Endometrial microvascular endothelial cells (primary cell): ENCODE measurements around the gene CYTH4. TPM values are rescaled to one million over a fixed set of nuclear protein-coding genes. Genes with fewer than 3 reads are reported as not detected.

Experiments
- in situ Hi-C: cut with HindIII; loops from 2 replicates; pipeline ENCODE4 v1.10.0; 2017; ENCODE audit warnings: low sequenced_read_pairs, low pct_unique_long_range_greater_than_20kb; ENCODE audit errors: inconsistent ontology term
- total RNA-seq: library from RNA; depleted of rRNA; stranded (reverse); fragments of >200 nt; gene quantifications from one replicate; pipeline ENCODE4 v1.2.3, GENCODE V29; 2015; ENCODE audit errors: inconsistent ontology term

Gene CYTH4
- total RNA-seq, 1 donor from 2014 or later: 0.19 TPM

- in situ Hi-C loops: no loop called here
Measured at GRCh38 chr22:37267135-37267587, 15.1 kb upstream of the CYTH4 start.

- in situ Hi-C loops: no loop called here
Measured at GRCh38 chr22:37267661-37268413, 14.5 kb upstream of the CYTH4 start.

- in situ Hi-C loops: no loop called here
Measured at GRCh38 chr22:37269936-37270678, 12.2 kb upstream of the CYTH4 start.

DNA sequence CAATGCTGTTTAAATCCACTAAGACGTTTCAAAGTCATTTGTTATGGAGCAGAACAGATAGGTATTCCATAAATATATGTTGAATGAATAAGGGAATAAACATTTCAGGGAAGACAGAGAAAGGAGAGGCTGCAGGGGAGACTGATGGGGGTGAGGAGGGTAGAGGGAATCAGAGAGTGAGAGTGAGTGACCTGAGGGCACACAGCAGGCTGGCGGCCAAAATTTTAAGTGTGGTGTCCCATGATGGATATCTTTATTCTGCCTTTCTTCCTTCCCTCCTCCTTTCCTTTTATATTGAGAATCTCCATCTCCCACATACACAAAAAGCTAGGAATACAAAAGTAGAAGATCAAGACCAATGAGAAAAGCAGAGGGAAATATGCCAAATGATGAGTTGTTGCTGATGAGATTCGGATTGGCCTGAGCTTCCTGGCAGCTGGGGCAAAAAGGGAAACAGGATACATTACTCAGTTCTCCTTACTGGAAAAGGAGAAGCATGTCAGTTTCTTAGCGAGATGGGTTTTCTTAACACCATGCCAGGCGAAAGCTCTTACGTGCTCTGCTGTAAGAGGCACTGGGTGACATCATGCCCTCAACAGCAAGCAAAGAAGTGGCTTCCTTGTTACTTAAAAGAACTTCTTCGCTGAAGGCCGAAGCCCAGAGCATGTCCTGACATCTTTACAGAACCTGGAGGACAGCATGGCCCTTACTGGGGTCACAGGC is 11.2 kb upstream of the CYTH4 start:
- in situ Hi-C loops: no loop called here

DNA sequence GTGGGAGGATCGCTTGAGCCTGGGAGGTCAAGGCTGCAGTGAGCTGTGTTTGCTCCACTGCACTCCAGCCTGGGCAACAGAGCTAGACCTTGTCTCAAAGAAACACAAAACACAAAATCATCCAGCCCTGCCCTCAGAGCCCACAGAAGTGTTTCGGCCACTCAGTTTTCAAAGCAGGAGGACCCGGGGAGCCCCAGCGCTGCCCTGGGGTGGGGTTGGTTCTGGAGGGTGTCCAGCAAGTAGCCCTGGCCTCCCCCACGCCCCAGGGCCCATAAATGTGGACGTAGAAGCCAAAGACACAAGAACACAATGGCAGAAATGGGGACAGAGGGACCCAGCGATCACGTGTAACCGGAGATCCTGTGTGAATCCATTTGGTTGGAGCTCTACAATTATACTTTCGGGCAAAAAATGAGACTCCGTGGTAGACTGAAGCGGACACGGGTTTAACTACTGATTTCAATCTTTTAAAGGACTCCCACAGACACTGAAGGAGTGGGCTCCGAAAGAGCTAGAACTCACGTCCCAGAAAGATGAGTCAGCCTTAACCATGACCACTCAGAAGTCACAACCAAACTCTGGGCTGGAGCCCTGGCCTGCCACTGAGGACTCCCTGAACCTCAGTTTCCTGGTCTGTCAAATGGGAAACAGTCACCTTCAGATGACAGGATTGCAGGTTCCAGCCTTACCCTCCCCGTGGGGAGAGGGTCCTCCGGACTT is 9.0 kb upstream of the CYTH4 start:
- in situ Hi-C loops: no loop called here

GRCh38 chr22:37273846-37274225 is 8.5 kb upstream of the CYTH4 start:
- in situ Hi-C loops: no loop called here

- in situ Hi-C loops: no loop called here
Measured at GRCh38 chr22:37274380-37274862, 7.9 kb upstream of the CYTH4 start.

- in situ Hi-C loops: no loop called here
Measured at GRCh38 chr22:37275134-37275533, 7.2 kb upstream of the CYTH4 start.

DNA sequence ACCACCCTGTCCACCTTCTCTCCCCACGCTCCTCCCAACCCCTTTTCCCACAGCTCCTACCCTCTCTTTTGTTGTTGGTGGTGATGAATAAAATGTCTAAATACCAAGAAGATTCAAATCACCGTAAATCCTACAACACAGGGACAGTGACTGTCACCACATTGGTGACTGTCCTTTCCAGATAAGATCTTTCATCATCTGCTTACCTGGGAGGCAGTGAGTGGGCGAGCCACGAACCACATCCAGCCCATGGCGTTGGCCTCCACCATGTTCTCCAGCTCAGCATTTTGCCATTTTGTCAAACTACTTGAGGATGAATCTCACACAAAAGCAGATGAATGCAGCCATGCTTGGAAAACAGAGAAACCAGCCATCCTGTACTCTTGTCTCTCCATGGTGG is 6.7 kb upstream of the CYTH4 start:
- in situ Hi-C loops: no loop called here

DNA sequence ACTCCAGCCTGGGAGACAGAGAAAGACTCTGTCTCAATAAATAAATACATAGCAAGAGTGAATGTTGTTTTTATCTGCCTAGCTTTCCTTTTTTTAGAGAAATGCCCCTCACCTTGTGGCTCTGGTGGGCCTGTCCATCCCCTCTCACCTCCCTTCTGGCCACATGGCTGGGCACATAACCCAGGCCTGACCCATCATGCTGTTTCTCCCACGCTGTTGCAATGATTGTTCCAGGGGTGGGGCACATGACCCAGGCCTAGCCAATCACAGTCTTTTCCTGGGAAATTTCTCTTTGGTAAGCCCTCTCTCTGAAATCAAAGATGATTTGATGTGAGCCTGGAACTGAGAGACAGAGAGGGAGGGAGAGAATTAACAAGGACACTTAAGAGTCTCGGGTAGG is 5.5 kb upstream of the CYTH4 start:
- in situ Hi-C loops: no loop called here

DNA sequence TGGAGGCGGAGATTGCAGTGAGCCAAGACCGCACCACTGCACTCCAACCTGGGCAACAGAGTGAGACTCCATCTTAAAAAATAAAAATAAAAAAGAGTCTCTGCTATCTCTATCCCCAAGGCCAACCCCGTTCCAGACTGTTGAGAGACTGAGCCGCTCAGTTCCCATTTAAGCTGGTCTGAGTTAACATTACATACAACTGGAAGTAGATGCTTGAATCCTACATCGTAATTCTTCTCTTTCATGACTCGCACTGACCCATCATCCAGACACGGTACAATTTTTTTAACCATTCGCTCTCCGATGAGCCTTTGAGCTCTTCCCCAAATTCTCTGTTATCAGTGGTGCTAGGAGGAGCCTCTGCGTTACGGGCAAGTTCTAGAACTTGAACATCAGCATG is 4.9 kb upstream of the CYTH4 start:
- in situ Hi-C loops: no loop called here

- in situ Hi-C loops: no loop called here
Measured at GRCh38 chr22:37278261-37278660, 4.0 kb upstream of the CYTH4 start.

DNA sequence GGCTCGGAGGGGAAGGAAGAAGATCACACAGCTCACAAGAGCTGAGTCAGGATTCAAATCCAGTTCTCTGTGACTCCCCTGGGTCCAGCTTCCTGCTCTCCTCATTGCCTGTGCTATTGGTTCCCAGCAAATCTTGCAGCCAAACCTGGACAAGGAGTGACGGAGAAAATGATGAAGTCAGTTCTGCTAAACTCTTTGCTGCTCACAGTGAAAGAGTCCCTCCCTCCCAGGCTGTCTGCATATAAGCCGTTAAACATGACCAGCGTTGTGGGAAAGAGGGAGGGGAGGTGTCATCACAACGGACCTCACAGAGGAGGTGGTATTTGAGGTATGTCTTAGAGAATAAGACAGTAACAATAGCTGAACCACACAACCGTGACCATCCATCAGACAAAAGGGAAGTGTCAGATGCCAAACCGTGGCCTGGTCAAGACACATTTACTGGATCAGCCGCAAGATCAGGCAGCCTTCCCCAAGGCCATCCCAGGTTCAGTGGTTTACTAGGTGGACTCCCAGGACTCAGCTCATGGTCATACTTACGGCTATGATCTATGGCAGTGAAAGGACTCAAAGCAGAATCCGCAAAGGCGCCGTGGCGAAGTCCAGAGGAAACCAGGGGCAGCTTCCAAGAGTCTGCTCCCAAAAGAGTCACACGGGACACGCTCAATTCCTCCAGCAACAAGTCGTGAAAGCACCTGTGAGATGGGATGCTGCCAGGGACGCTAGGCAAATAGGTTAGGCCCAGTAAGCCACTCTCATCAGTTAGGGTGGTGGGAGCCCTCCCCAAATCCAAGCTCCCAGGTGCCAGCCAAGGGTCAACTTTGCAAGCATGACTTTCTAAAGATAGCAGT is 2.8 kb upstream of the CYTH4 start:
- in situ Hi-C loops: no loop called here

GRCh38 chr22:37280718-37281117 is 1.6 kb upstream of the CYTH4 start:
- in situ Hi-C loops: no loop called here

- in situ Hi-C loops: no loop called here
Measured at GRCh38 chr22:37281195-37281594, 1.1 kb upstream of the CYTH4 start.

DNA sequence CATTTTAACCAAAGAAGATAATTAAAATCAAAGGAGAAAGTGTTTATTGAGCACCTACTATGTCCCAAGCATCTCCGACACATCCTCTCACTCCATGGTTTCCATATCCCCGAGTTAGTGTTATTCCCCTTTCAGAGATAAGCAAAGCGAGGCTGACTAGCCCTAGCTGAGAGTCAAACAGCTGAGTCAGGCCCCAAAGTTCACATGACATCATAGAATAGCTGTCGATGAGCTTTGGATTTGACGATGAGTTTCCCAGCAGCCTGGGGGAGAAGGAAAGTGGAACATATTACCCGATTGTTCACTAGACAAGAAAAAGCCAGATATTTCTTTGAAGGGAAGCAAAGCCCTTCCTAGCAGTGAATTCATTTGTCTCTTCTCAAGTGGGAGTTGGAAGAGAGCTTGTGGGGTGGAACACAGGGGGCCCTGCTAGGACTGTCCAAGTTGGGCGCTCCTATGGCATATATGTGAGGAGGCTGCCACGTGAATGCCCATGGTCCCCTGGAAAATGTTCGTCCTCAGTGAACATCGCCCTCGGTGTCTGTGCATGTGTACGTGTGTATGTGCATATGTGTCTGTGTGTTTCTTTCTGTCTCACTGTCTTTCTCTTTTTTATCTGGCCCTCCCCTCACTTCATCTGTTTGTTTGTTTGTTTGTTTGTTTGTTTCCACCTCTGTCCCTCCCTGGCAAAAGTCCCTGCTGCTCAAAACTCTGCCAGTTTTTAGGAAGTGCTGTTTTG is 493 bp upstream of the CYTH4 start:
- in situ Hi-C loops: no loop called here

- in situ Hi-C loops: no loop called here
Measured at GRCh38 chr22:37283393-37283937, 1.2 kb downstream of the CYTH4 start.
